Inflammatory macrophage treated with lipopolysaccharide for 1 hour (primary cell): ENCODE measurements around the gene MAGEC2.

Source experiments
- DNase-seq, 2 donors: peaks; one replicate each; pipeline ENCODE4 v3.0.0-alpha.2; 2020 to 2022

Gene MAGEC2

GRCh38 chrX:142204522-142205433 lies at the start of gene MAGEC2:
Gene MAGEC2, minus strand, starts transcription at chrX:142205290. Its CDS starts 1,303 bp downstream, at chrX:142203987.
- no peak for DNase-seq

- DNase-seq = no peak
Observed at GRCh38 chrX:142251680-142252079, 46.6 kb upstream of the MAGEC2 start.

- no peak for DNase-seq
Observed at GRCh38 chrX:142251202-142251601, 46.1 kb upstream of the MAGEC2 start.

- no peak for DNase-seq
Observed at GRCh38 chrX:142250502-142250901, 45.4 kb upstream of the MAGEC2 start.

GRCh38 chrX:142249721-142250120 lies 44.6 kb upstream of the MAGEC2 start:
- DNase-seq = no peak

- no peak for DNase-seq
Observed at GRCh38 chrX:142244568-142244967, 39.5 kb upstream of the MAGEC2 start.

GRCh38 chrX:142238536-142238935 lies 33.4 kb upstream of the MAGEC2 start:
- DNase-seq = no peak

- no peak for DNase-seq
Observed at GRCh38 chrX:142233400-142233799, 28.3 kb upstream of the MAGEC2 start.

- DNase-seq = no peak
Observed at GRCh38 chrX:142214081-142214480, 9.0 kb upstream of the MAGEC2 start.

GRCh38 chrX:142201113-142201512 lies 4.0 kb downstream of the MAGEC2 start:
- no peak for DNase-seq

GRCh38 chrX:142186103-142186502 lies 19.0 kb downstream of the MAGEC2 start:
- DNase-seq = no peak

GRCh38 chrX:142184756-142185602 lies 20.1 kb downstream of the MAGEC2 start:
- DNase-seq = no peak

- DNase-seq = no peak
Observed at GRCh38 chrX:142156567-142156966, 48.5 kb downstream of the MAGEC2 start.
